ENCODE data around the gene IGF2BP3. TPM values are rescaled to one million over a fixed set of nuclear protein-coding genes. Genes with fewer than 3 reads are reported as not detected.

IGF2BP3 gene
- total RNA-seq, 2 experiments from 2014 or later, result 0.41 to 0.70 TPM

DNA sequence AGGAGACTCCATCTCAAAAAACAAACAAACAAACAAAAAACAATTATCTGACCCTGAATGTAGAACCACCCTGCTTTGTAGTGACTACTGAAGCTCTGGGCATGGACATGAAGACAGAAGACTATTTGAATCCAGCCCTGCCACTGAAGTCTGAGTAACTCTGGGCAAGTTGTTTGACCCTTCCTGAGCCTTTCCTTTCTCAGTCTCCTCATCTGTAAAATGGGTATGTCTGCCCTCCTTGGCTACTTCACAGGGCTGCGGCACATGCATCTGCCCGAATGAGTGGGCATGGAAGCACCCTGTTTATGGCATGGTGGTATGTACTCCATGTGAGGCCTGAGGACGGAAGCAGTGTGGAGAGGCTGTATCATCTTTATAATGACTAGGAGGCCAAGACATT lies 193.3 kb downstream of the IGF2BP3 start:
- H3K4me3 Mint-ChIP-seq, result no peak overlapping the region
- H3K27me3 Mint-ChIP-seq, result peaks cover 5% of the 10 kb centered on the region
- H3K27ac Mint-ChIP-seq, result no peak overlapping the region
- H3K36me3 Mint-ChIP-seq, result no peaks in the 10 kb centered on the region
- DNase-seq, result no peak
- H3K9me3 Mint-ChIP-seq, result no peaks in the 10 kb centered on the region
- H3K4me1 Mint-ChIP-seq, result peaks cover 20% of the 10 kb centered on the region

DNA sequence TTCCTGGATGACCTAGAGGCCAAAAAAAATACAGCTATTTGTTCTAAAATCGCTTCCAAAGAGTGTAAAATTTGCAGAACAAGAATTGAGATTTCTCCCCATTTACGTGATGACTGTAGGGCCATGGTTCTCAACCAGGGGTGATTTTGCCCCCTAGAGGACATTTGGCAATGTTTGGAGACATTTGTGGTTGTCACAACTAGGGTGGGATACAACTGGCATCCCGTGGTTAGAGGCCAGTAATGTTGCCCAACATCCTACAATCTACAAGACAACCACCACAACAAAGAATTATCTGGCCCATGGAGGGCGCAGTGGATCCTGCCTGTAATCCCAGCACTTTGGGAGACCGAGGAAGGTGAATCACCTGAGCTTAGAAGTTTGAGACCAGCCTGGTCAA lies 193.9 kb downstream of the IGF2BP3 start:
- no peaks in the 10 kb centered on the region for H3K36me3 Mint-ChIP-seq
- H3K27me3 Mint-ChIP-seq, result peaks cover 5% of the 10 kb centered on the region
- H3K9me3 Mint-ChIP-seq, result no peaks in the 10 kb centered on the region
- H3K4me3 Mint-ChIP-seq, result no peak overlapping the region
- no peak overlapping the region for H3K27ac Mint-ChIP-seq
- DNase-seq, result no peak
- H3K4me1 Mint-ChIP-seq, result peaks cover 20% of the 10 kb centered on the region

DNA sequence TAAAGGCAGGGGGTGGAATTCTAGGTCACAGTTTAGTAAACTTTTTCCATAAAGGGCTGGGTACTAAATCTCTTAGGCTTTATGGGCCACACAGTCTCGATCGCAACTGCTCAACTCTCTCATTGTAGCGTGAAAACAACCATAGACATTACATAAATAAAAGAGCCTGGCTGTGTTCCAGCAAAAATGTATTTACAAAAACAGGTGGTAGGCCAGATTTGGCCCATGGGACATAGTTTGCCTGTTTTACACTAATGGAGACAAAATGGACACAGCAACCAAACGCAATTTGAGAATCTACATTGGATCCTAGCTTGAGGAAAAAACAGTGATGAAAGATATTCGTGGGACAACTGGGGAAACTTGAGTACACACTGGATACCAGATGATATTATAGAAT lies 194.4 kb downstream of the IGF2BP3 start:
- peaks cover 5% of the 10 kb centered on the region for H3K27me3 Mint-ChIP-seq
- no peak overlapping the region for H3K27ac Mint-ChIP-seq
- no peaks in the 10 kb centered on the region for H3K36me3 Mint-ChIP-seq
- no peak overlapping the region for H3K4me3 Mint-ChIP-seq
- no peaks in the 10 kb centered on the region for H3K9me3 Mint-ChIP-seq
- DNase-seq, result no peak
- H3K4me1 Mint-ChIP-seq, result peaks cover 20% of the 10 kb centered on the region

GRCh38 chr7:23273141-23273599 lies 197.1 kb downstream of the IGF2BP3 start:
- Mint-ChIP-seq H3K9me3 (no peaks in the 10 kb centered on the region), H3K36me3 (no peaks in the 10 kb centered on the region), H3K4me3 (peak overlapping the region; percentile 66), H3K27ac (peak overlapping the region; percentile 43), H3K27me3 (peaks cover 9% of the 10 kb centered on the region), H3K4me1 (peaks cover 20% of the 10 kb centered on the region)
- peak; percentile 88 for DNase-seq

GRCh38 chr7:23272275-23272674 lies 198.0 kb downstream of the IGF2BP3 start:
- Mint-ChIP-seq H3K9me3 (no peaks in the 10 kb centered on the region), H3K36me3 (no peaks in the 10 kb centered on the region)

GRCh38 chr7:23268746-23269145 lies 201.5 kb downstream of the IGF2BP3 start:
- Mint-ChIP-seq H3K4me3 (no peak overlapping the region), H3K9me3 (no peaks in the 10 kb centered on the region), H3K27me3 (peaks cover 9% of the 10 kb centered on the region), H3K4me1 (peaks cover 13% of the 10 kb centered on the region), H3K36me3 (no peaks in the 10 kb centered on the region), H3K27ac (no peak overlapping the region)
- DNase-seq, result no peak

More at GRCh38 chr7:23272275-23272674, 198.0 kb downstream of the IGF2BP3 start:
- no peak overlapping the region for H3K4me3 Mint-ChIP-seq
- H3K27me3 Mint-ChIP-seq, result peaks cover 9% of the 10 kb centered on the region
- peaks cover 16% of the 10 kb centered on the region for H3K4me1 Mint-ChIP-seq
- no peak overlapping the region for H3K27ac Mint-ChIP-seq
- no peak for DNase-seq

DNA sequence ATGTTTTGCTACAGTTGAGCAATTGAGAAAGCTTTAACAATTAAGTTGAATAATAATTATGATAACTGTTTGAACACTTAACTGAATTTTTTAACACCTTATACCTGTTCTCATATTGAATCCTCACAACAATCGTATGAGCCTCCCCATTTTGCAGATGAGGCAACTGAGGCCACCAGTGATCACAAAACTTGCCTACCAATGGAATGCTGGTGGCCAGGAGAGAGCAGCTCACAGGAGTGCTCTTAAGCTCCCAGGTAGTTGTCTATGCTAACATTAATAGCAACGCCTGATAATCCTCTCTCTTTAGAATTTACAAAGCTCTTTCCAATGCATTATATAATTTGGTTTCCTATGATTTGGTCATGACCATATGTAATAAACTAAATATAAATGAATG lies 202.1 kb downstream of the IGF2BP3 start:
- peaks cover 9% of the 10 kb centered on the region for H3K27me3 Mint-ChIP-seq
- no peaks in the 10 kb centered on the region for H3K36me3 Mint-ChIP-seq
- no peak overlapping the region for H3K27ac Mint-ChIP-seq
- H3K9me3 Mint-ChIP-seq, result no peaks in the 10 kb centered on the region
- H3K4me3 Mint-ChIP-seq, result no peak overlapping the region
- DNase-seq, result no peak
- H3K4me1 Mint-ChIP-seq, result peaks cover 7% of the 10 kb centered on the region

GRCh38 chr7:23267357-23267756 lies 202.9 kb downstream of the IGF2BP3 start:
- Mint-ChIP-seq H3K4me3 (no peak overlapping the region), H3K27me3 (peaks cover 7% of the 10 kb centered on the region), H3K27ac (no peak overlapping the region), H3K9me3 (no peaks in the 10 kb centered on the region), H3K36me3 (no peaks in the 10 kb centered on the region), H3K4me1 (peaks cover 3% of the 10 kb centered on the region)
- no peak for DNase-seq

DNA sequence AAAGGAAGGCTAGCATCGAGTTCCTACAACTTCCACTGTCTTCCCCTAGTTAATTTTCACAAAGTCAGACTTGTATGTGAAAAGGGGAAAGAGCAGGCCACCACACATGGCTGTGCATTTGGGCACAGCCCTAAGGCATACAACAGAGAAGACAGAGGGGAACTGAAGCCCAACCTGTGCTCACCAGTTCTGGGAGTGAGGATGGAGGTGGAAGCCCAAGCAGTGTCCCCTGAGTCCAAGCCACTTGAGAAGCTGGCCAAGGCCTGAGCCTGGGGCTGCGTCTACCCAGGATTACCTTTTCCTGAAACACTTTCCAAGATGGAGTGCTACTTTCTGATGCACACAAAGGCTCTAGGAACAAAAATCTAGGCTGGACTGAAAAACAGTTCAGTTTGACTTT lies 203.4 kb downstream of the IGF2BP3 start:
- H3K27me3 Mint-ChIP-seq, result peaks cover 4% of the 10 kb centered on the region
- no peaks in the 10 kb centered on the region for H3K36me3 Mint-ChIP-seq
- peaks cover 3% of the 10 kb centered on the region for H3K4me1 Mint-ChIP-seq
- H3K9me3 Mint-ChIP-seq, result no peaks in the 10 kb centered on the region
- no peak for DNase-seq
- H3K27ac Mint-ChIP-seq, result no peak overlapping the region
- H3K4me3 Mint-ChIP-seq, result no peak overlapping the region

GRCh38 chr7:23264916-23265458 lies 205.3 kb downstream of the IGF2BP3 start:
- Mint-ChIP-seq H3K4me3 (no peak overlapping the region), H3K9me3 (no peaks in the 10 kb centered on the region), H3K27ac (no peak overlapping the region), H3K4me1 (peaks cover 3% of the 10 kb centered on the region), H3K27me3 (peaks cover 4% of the 10 kb centered on the region), H3K36me3 (no peaks in the 10 kb centered on the region)
- no peak for DNase-seq

DNA sequence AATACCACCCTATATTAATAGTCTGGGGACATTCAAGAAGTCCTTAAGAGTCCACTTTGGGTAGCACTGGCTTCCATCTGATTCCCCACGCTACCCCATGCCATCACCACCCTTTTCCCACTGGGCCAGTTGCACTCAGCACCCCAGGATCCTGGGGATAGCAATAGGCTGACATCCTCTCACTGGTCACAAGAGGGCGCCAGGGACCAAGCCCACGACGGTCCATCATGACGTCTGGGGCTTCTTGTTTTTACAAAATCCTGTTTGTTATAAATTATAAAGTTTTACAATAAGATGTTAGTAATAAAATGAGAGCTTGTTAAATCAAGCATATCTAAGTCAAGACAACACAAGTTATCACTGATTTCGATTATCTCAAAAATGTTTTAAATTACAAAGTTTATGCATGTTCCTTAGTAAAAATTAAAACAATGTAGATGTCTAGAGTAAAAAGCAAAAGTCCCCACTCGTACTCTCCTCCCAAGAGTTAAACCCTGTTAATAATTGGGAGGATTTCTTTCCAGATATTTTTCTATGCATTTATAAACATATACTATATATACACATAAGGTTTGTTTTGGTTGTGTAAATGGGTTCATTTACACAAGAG lies 208.3 kb downstream of the IGF2BP3 start:
- H3K27me3 Mint-ChIP-seq, result peaks cover 9% of the 10 kb centered on the region
- DNase-seq, result peak; percentile 58
- no peaks in the 10 kb centered on the region for H3K9me3 Mint-ChIP-seq
- no peak overlapping the region for H3K4me3 Mint-ChIP-seq
- peaks cover 3% of the 10 kb centered on the region for H3K4me1 Mint-ChIP-seq
- H3K27ac Mint-ChIP-seq, result no peak overlapping the region
- H3K36me3 Mint-ChIP-seq, result no peaks in the 10 kb centered on the region

DNA sequence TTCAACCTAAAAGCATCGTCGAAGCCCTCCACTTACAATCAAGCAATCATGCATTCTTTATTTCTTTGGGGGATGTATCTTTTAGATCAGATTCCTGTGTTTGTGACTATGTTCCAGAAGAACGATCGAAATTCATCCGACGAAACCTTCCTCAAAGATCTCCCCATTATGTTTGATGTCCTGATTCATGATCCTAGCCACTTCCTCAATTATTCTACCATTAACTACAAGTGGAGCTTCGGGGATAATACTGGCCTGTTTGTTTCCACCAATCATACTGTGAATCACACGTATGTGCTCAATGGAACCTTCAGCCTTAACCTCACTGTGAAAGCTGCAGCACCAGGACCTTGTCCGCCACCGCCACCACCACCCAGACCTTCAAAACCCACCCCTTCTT lies 209.9 kb downstream of the IGF2BP3 start:
- H3K9me3 Mint-ChIP-seq, result no peaks in the 10 kb centered on the region

More for the DNA sequence above, 209.9 kb downstream of the IGF2BP3 start:
- H3K27ac Mint-ChIP-seq, result no peak overlapping the region
- H3K27me3 Mint-ChIP-seq, result peaks cover 21% of the 10 kb centered on the region
- no peak for DNase-seq
- no peak overlapping the region for H3K4me3 Mint-ChIP-seq
- H3K4me1 Mint-ChIP-seq, result peaks cover 3% of the 10 kb centered on the region
- H3K36me3 Mint-ChIP-seq, result no peaks in the 10 kb centered on the region

Other genes with a start within 250 kb of the IGF2BP3 start
- gene GPNMB, start 223.7 kb downstream of the IGF2BP3 start, total RNA-seq, result 1 to 10 TPM; 1.8 to 1.9 TPM
- 100 to 1,000 TPM; 116 to 120 TPM for gene MALSU1, start 171.2 kb downstream of the IGF2BP3 start, total RNA-seq
- gene TRA2A, start 61.5 kb upstream of the IGF2BP3 start, total RNA-seq, result 100 to 1,000 TPM; 102 to 104 TPM
- 1 to 10 TPM; 3.9 to 4.3 TPM for gene CCDC126, start 126.9 kb upstream of the IGF2BP3 start, total RNA-seq
- 1 to 10 TPM; 4.6 to 4.7 TPM for gene FAM221A, start 209.7 kb upstream of the IGF2BP3 start, total RNA-seq
- not detected for gene STK31, start 239.7 kb upstream of the IGF2BP3 start, total RNA-seq